Hippocampal formation (tissue), 2 donors: ENCODE data around the gene CCDC85B.

Experiments
- DNase-seq, 2 donors: peaks; one replicate each; lab custom pipeline; 2025; lab: John Stamatoyannopoulos, UW

Gene CCDC85B

DNA sequence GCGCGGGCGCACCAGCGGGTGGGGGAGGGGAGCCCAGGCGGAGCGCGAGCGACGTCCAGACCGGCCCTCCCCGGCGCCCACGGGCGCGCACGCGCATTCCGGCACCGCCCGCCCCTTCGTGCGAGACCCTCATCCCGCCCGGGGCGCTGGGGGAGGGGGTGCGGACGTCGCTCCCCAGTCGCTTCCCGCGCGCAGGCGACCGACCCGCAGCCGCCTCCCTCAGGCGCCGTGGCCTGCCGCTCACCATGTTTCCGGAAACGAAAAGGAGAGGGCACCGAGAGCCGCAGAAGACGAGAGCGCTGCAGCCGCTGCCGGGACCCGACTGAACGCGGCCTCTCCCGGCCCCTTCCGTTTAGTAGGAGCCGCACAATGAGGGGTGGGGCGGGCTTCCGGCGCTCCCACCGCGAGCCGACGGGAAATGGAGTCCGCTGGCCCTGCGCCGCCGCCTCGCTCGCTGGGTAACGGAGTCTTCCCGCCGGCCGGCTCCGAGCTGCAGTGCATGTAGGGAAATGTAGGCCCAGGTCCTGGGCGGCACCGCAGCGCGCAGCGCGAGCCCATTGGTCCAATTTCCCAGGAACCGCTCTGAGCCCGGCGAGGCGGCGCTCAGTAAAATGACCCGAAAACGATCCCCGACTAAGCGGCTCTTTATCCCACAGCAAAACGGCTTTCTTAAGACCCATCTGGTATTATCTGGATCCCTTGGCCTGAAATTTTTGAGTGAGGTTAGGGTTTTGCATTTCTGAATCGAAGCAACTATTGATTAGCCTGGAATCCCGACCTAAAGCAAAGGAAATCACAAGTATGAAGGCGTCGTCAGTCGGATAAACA lies 32.4 kb upstream of the CCDC85B start, which contains the start of gene CFL1:
TSS of gene CFL1 (minus strand) at position 328 of the 828 bp plus-strand sequence. CDS start at position 247, 81 bp downstream.
- DNase-seq = peak; percentile 96 to 98

DNA sequence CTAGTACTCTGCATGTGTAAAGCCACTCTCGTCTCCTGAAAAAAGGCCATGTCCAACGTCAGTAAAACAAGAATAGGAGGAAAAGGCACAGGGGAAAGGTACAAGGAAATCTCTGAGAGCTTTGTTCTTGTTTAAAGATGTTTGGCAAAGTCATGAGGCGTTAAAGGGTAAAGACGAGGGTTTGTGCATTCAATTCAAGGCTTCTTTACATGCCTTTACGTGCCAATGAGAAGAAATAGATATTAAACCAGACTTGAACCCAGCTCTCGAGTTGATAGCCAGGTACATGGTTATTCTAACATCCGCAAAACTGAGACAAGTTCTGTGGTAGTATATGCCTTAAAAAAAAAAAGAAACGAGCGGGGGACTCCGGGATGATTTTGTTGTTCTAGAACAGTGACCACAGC lies 31.8 kb upstream of the CCDC85B start:
- DNase-seq = no peak

DNA sequence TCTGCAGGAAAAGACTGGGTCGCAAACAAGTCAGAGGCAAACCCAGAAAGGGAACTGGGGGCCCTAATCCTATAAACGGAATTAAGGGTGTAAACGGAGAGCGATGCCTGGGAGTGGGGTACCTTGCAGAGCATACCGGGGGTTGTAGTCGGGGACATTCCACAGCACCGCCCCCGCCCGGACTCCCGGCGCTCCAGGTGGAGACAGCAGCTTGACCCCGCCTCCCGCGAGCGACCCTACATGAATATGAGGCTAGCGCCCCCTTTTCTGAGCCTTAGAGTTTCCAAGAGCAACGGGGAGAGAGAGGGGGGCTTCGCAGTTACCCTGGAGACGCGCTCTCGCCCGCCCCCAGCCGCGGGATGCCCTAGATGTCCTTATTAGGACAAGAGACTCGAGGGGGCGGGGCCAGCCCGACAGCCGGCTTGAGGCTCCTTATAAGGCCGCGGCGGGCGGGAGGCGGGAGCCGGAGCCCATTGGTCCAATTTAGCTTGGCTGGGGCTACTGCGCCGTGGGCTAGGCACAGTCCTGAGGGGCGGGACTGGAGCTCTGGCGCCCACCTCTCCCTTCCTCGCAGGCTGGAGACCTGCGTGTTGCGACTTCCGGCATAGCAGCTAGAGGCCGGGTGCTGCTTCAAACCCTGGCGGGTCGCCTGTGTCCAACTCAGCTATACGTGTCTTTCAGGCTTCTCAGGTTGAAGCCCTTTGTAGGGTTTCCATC lies 31.2 kb upstream of the CCDC85B start:
- DNase-seq = peak; percentile 90 to 91

DNA sequence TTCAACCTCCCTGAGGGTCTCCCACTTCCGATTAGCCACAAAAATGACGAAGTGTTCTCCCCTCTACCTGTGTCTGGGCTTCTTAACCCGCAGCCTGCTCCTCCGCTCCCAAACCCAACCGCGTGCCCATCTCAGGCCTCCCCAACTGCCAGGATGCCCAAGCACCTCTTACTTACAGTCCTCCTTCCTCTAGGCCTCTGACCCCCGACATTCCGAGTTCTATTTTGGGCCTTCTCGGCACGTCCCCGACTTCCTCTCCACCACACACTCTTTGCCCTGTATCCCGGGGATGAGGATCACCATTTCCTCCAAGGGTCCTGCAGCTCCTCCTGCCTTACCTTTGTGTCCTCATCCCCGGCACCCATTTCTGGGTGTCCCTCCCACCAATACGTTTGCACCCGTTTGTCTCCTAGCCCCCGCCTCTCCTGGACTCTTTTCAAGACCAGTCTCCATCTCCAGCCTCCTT lies 30.6 kb upstream of the CCDC85B start:
- no peak for DNase-seq

DNA sequence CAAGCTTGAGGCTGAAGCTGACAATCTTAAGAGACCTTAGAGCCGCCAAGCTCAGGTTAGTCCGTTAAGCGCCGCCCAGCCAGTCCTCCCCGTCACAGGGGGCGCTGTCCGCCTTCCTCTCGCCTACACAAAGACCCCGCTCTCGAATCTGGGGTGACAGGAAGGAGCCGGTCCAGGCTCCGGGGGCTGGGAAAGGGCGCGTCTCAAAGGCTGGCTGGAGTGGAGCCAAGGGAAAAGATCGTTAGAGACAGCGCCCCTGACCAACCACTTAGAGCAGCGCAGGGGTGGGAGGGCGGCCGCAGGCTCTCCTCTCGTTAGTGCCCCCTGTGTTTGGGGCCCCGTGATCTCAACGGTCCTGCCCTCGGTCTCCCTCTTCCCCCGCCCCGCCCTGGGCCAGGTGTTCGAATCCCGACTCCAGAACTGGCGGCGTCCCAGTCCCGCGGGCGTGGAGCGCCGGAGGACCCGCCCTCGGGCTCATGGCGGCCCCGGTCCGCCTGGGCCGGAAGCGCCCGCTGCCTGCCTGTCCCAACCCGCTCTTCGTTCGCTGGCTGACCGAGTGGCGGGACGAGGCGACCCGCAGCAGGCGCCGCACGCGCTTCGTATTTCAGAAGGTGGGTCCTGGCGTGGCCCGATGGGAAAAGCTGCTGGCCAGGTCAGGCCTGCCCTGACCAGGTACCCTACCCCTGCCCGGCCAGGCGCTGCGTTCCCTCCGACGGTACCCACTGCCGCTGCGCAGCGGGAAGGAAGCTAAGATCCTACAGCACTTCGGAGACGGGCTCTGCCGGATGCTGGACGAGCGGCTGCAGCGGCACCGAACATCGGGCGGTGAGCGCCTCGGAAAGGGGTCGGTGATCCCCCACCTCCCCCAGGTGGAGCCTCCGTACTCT lies 30.0 kb upstream of the CCDC85B start, which contains the start of gene MUS81:
TSS of gene MUS81 (plus strand) at position 156 of the 887 bp plus-strand sequence. CDS start at position 477, 321 bp downstream.
- DNase-seq = peak; percentile 91

DNA sequence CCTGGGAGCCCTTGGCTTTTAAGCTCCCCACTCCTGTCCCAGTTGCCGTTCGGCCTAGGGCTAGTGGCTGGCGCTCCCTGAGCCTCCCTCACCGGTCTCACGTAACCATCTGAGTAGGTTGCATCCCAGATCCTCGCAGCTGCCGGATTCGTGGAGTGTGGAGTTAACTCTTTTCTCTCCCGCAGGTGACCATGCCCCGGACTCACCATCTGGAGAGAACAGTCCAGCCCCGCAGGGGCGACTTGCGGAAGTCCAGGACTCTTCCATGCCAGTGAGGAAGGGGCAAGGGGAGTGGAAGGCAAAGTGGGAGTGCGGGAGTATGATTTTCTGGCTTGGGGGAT lies 29.3 kb upstream of the CCDC85B start:
- no peak for DNase-seq

DNA sequence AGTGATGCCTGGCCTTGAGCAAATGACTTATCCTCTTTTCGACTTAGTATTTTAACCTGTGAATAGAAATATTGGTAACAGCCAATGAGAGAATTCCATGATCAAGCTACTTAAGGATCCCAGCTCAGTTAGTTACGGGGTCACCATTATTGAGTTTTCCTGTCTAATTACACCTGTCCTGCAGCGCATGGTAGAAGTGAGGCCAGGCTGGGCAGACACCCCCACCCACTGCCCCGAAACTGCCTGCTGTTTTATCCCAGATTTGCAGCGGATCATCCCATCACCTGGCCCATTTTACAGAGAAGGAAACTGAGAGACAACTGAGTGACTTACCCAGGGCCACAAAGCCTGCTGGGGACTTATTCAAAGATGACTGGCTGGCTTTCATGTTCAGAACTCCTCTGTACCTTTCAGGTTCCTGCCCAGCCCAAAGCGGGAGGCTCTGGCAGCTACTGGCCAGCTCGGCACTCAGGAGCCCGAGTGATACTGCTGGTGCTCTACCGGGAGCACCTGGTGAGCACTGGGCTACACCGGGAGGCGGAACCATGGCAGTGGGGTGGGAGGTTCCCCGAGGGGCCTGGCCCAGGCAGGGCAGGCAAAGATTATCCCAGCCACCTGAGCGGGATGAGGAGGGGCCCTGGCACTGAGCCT lies 28.8 kb upstream of the CCDC85B start:
- DNase-seq = no peak

DNA sequence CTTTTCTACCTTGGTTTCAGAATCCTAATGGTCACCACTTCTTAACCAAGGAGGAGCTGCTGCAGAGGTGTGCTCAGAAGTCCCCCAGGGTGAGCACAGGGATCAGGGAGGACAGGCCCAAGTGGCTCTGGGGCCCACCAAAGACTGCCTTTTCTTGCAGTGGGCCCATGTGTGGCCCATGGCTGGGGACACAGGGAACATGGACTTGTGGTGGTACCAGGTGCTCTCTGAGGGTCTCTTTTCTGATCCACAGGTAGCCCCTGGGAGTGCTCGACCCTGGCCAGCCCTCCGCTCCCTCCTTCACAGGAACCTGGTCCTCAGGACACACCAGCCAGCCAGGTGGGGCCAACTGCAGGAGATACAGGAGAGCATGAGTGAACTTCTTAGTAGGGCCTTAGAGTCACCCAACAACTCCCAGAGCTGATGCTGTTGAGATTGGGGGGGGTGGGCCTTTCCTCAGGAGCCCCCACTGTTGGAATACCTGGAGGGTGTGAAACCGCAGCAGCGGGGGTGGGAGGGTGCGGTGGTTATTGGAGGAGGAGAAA lies 28.2 kb upstream of the CCDC85B start:
- no peak for DNase-seq

DNA sequence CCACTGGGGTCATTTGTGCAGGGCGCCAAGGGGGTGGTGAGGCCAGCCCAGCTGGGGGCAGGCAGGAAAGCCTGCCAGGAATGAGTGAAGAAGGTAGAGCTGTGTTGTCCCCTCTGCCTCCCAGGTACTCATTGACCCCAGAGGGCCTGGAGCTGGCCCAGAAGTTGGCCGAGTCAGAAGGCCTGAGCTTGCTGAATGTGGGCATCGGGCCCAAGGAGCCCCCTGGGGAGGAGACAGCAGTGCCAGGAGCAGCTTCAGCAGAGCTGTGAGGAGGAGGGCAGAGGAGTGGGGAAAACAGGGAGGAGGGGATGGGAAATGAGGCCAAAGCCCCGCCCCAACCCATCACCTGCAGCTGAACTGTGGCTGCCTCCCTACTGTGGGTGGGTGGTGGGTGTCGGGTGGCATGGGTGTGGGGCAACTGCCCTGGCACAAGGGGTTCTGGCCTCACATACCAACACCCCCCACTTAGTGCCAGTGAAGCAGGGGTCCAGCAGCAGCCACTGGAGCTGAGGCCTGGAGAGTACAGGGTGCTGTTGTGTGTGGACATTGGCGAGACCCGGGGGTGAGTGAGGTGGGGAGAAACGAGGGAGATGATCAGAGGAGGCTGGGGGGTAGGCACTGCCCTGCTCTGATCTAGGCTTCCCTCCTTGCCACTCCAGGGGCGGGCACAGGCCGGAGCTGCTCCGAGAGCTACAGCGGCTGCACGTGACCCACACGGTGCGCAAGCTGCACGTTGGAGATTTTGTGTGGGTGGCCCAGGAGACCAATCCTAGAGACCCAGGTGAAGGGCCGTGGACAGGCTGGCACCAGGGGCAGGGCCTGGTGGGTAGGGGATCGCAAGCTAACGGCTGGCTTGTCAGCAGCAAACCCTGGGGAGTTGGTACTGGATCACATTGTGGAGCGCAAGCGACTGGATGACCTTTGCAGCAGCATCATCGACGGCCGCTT lies 27.3 kb upstream of the CCDC85B start:
- DNase-seq = no peak

DNA sequence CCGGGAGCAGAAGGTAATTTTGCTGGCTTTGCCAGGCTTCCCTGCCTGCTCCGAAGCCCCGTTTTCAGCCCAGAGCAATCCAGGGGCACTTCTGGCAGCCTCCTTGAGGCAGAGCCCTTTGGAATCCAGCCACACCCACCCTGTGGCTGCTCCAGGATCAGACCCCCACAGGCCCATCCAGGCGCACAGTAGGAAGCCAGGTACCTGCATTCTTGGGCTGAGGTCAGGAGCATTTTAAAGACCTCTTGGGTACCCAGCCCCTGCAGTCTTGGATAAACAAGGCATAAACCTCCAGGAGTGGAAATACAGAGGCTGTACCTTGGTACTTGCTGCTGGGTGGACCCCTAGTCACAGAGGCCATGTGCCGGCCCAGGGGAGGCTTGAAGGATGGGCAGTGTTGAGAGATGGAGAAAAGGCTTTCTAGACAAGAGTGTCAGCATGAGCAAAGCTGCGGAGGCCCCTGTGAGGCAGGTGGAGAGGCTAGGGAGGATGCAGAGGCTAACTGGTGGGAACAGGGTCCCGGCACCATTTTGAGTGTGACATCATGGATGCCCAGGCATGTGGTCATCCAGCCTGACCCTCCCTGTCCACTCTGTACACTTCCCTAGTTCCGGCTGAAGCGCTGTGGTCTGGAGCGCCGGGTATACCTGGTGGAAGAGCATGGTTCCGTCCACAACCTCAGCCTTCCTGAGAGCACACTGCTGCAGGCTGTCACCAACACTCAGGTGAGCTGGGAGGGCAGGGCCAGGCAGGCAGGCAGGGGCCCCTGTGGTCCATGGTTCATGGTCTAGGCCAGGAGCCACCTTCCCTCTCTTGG lies 26.4 kb upstream of the CCDC85B start:
- no peak for DNase-seq

DNA sequence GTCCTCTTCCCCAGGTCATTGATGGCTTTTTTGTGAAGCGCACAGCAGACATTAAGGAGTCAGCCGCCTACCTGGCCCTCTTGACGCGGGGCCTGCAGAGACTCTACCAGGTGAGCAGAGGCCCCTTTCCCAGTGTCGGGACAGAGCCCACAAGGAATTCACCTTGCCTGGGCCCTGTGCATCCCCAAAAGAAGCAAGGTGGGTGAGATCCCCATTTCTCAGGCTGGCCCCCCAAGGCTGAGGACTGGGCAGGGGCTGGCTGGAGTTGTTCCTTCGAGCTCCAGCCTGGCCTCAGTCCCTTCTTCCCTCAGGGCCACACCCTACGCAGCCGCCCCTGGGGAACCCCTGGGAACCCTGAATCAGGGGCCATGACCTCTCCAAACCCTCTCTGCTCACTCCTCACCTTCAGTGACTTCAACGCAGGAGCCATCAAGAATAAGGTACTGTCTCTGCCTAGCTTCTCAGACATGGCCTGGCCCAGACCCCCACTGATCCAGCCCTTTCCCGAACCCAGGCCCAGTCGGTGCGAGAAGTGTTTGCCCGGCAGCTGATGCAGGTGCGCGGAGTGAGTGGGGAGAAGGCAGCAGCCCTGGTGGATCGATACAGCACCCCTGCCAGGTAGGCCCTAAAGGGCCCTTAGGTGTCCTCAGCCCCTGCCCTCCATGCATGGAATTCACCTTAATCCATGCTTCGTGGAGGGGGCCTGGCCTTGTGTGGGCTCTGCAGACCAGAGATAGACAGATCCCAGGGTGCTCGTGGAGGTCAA lies 25.6 kb upstream of the CCDC85B start:
- DNase-seq = no peak

DNA sequence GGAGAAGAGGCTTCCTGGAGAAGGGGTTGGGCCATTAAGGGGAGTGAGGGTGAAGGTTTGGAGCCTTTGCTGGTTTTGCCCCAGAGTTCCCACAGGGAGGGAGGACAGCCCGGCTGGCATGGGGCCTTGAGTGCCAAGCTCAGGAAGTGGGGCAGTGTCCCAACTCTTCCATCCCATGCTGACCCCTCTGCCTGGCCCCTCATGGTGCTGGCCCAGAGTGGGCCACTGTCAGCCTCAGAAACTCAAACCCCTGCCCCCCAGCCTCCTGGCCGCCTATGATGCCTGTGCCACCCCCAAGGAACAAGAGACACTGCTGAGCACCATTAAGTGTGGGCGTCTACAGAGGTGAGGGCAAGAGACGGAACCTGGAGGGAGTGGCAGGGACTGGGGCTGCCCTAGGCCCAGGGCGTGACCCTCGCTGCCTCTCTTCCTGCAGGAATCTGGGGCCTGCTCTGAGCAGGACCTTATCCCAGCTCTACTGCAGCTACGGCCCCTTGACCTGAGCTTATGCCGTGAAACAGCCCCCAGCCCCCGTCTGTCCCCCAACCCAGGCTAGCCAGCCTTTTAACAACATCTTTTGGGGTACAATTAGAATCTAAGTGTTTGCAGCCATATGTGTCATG lies 24.8 kb upstream of the CCDC85B start:
- no peak for DNase-seq

DNA sequence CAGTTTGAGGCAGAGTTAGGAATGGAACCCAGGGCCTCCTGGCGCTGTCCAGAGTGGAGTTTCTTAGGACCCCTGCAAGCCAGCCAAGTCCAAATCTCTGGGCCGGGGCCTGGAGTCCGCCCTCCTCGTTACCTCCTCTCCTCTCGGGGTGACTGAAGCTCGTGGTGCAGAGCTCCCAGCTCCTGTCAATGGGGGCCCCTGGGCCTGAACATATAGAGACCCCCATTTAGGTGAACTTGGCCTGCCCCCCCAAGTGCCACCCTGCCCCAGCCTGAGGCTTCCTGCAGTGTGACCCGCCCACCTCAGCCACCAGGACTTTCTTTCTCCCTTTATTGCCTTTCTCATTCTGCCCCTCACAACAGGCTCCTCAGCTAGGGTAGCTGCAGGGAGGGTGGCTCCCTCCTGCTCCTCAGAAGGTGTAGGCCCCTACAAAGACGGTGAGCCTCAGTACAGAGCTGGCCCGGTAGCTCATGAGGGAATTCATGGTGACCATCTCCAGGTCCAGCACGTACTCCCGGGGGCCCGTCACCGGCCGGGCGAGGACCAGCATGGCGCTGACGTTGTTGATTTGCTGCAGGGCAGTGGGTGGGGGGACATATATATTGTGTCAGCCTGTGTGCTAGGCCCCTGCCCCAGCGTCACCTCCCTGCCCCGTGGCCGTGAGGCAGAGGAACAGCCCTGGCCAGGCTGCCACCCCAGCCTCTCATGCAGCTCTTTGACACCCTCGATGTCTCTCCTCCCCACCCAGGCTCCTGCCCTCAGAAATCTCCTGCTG lies 23.8 kb upstream of the CCDC85B start:
- no peak for DNase-seq

DNA sequence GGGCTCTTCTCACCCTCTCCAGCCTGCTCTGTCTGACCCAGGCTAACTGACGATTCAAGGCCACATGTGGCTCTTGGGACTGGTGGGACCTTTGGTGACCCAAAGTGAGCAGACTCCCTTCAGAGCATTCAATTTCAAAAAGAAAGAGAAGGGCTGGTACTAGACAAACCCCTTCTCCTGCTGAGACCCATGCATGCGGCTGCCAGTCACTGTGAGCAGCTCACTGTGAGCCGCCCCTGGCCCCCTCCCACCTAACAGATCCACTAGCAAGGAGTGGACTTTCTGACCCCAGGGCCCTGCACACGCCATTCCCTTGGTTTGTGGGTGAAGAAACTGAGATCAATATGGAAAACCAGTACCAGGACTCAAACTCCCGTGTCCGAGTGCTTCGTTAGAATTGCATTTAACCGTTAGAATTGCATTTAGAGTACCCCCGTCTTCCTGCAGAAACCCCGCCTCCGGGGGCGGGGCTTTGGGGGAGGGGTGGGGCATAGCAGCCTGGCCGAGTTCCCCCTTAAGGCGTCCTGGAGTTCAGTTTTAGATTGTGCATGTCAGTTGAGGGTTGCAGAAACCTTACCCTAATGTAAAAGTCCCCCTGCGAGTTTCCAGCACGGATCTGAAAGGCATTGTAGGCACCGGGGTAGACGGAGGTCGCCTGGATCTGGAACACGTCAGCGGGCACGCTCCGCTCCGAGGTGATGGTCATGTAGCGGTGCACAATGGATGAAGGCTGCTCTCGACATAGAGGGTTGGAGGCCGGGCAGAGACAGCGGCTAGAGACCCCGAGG lies 23.0 kb upstream of the CCDC85B start:
- DNase-seq = no peak

DNA sequence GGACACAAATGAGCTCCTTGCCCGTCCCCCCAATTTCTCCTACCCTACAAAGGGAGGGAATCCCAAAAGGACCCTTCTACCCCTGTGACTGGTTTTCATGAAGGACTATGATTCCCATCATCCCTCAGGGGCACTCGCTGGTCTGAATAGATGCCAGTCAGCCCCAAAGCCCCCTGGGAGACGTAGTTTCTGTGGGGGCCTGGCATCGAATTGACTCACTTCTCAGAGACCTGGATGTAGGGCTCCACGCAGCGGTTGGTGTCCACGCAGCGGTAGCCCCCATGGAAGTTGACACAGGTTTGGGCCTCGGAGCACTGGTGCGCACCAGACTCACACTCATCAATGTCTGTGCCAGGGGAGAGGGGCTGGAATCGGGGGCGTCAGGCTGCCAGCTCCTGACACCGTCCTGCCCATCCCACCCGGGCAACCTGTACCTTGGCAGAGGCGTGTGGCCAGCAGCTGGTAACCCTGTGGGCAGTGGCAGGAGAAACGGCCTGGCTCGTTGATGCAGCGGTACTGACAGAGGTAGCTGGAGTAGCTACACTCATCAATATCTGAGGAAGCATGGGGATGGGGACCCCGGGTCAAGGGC lies 22.3 kb upstream of the CCDC85B start:
- DNase-seq = no peak

DNA sequence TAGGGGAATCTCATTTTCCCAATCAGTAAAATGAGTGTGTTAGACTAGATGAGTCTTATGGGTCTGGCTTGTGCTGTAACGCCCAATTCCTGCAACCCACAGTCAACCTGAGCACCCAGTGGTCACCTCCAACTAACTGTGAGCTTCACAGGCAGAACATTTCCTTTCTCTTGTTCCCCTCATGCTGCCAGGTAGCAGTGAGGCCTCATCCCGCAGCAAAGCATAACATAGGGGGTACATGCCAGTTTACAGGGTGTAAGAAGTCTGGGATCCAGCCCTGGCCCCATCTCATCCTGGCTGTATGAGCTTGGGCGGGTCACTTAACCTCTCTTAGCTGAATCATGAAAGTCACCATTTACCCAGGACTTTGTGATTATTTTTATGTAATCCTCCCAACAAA lies 21.6 kb upstream of the CCDC85B start:
- no peak for DNase-seq
